GM12801 (cell line): ENCODE results near the gene APEH.

Experiments used
- CTCF ChIP-seq: IDR thresholded peaks from one replicate; pipeline ENCODE4 v1.5.1; 2011; ENCODE audit warnings: control low read depth; ENCODE audit not compliant: insufficient read length; ENCODE audit errors: extremely low read depth

Gene APEH

DNA sequence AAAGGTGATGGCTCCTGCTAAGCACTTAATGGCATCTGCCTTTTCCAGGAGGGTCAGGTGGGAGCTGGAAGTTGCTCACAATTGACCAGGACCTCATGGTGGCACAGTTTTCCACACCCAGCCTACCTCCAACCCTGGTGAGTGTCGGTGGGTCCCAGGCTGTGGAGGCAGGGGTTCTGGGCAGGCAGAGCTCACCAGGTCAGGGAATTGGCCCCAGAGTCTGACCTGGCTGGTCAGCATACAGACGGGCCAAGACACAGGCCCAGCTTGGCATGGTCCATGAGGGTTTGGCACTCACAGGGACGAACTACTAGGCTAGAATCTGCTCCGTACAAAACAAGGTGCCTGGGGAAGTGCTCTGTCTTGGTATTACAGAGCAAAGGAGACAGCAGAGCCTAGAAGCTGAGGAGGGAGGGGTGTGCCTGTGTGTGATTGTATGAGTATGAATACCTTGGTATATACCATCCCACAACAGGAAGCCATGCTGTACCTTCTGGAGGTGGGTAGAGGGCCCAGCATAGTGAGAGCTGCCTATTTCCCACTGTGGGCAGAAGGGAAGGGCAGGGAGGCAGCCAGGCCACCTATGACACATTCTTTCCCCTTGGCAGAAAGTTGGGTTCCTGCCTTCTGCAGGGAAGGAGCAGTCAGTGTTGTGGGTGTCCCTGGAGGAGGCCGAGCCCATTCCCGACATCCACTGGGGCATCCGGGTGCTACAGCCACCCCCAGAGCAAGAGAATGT lies 6.5 kb downstream of the APEH start:
- no peak for TF ChIP-seq CTCF

- TF ChIP-seq CTCF = no peak
Measured at GRCh38 chr3:49681232-49681522, 7.0 kb downstream of the APEH start.

GRCh38 chr3:49681543-49681942 lies 7.4 kb downstream of the APEH start:
- no peak for TF ChIP-seq CTCF

DNA sequence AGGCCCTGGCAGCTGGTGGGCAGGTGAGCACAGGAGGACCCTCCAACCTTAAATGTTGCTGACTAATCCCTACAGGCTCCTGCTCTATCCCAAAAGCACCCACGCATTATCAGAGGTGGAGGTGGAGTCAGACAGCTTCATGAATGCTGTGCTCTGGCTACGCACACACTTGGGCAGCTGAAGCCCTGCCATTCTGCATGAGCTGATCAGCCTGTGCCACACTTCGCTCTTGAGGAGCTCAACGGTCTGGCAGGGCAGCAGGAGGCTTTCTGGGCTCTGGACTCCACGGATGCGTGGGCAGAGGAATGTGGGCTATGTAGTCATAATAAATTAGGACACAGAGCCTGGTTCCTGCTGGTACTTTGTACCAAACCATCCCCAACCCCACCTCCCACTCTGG lies 9.0 kb downstream of the APEH start:
- no peak for TF ChIP-seq CTCF

GRCh38 chr3:49689046-49689907 lies 15.1 kb downstream of the APEH start, which contains the start of the genes MST1 and RNF123:
Gene MST1 (minus strand): TSS chr3:49689474. CDS start chr3:49688691, 783 bp downstream.
Gene RNF123 (plus strand): TSS chr3:49689557. CDS start chr3:49691166, 1,609 bp downstream.
- TF ChIP-seq CTCF = no peak

DNA sequence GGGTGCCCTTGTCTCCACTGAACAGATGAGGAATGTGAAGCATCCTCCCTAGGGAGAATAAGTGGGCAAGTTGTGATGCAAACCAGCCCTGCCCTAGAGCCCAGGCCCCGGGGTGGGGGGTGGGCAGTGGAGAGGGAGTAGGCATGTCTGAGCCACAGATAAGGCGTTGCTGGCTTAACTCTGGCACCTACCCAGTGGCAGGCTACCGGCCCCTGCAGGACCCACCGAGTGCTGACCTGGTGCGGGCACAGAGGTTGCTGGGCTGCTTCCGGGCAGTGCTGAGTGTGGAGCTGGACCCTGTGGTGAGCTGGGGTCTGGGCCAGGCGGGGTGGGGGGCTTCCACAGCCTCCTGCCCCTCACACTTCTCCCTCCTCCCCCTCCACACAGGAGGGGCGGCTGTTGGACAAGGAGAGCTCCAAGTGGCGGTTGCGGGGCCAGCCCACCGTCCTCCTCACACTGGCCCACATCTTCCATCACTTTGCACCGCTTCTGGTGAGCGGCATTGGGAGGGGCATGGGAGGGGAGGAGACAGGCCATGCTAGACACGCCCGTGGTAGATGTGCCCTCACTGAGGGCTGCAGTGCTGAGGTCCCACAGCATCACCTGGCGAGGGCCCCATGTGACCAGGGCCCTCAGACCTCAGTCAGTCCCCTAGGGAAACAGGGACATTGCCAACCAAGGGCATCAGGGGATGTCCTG lies 25.3 kb downstream of the APEH start:
- no peak for TF ChIP-seq CTCF

GRCh38 chr3:49700014-49700413 lies 25.9 kb downstream of the APEH start:
- no peak for TF ChIP-seq CTCF
